Measurements from ENCODE around the gene OR2AG1.
A peak's percentile ranks its signal among the peaks of the same experiment; 100 is the strongest.

The OR2AG1 gene

GRCh38 chr11:6745465-6746015 is 37.3 kb upstream of the OR2AG1 start:
- Histone ChIP-seq H3K27me3 (ENCODE audit: insufficient read depth, poor library complexity, severe bottlenecking) (no peaks in the 10 kb centered on the region), H3K4me3 (replicated peaks; ENCODE audit: insufficient read depth, low read length) (no peak overlapping the region), H3K27ac (replicated peaks) (peak overlapping the region; percentile 51)
- peak; percentile 16 to 38 for DNase-seq (ENCODE audit: low read depth in 1 of 2, low spot score in 1 of 2)
- TF ChIP-seq POLR2AphosphoS5 (IDR thresholded peaks at IDR 0.05; ENCODE audit: low read depth) (no peak), GABPA (IDR thresholded peaks at IDR 0.05; ENCODE audit: low read depth) (no peak), SPI1 (IDR thresholded peaks at IDR 0.05; ENCODE audit: borderline replicate concordance, low read depth) (no peak), REST (IDR thresholded peaks at IDR 0.05; ENCODE audit: insufficient replicate concordance, low read depth) (no peak)
- TF ChIP-seq, protein P1, sequence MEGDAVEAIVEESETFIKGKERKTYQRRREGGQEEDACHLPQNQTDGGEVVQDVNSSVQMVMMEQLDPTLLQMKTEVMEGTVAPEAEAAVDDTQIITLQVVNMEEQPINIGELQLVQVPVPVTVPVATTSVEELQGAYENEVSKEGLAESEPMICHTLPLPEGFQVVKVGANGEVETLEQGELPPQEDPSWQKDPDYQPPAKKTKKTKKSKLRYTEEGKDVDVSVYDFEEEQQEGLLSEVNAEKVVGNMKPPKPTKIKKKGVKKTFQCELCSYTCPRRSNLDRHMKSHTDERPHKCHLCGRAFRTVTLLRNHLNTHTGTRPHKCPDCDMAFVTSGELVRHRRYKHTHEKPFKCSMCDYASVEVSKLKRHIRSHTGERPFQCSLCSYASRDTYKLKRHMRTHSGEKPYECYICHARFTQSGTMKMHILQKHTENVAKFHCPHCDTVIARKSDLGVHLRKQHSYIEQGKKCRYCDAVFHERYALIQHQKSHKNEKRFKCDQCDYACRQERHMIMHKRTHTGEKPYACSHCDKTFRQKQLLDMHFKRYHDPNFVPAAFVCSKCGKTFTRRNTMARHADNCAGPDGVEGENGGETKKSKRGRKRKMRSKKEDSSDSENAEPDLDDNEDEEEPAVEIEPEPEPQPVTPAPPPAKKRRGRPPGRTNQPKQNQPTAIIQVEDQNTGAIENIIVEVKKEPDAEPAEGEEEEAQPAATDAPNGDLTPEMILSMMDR (IDR thresholded peaks at IDR 0.05; ENCODE audit: insufficient read depth, low read length): no peak

GRCh38 chr11:6746086-6746618 is 36.7 kb upstream of the OR2AG1 start:
- Histone ChIP-seq H3K4me3 (replicated peaks; ENCODE audit: insufficient read depth, low read length) (peak overlapping the region; percentile 8), H3K27me3 (ENCODE audit: insufficient read depth, poor library complexity, severe bottlenecking) (no peaks in the 10 kb centered on the region), H3K27ac (replicated peaks) (peak overlapping the region; percentile 51)
- peak in 1 of 2 experiments; percentile 25 for DNase-seq (ENCODE audit: low read depth in 1 of 2, low spot score in 1 of 2)
- TF ChIP-seq, protein P1 (IDR thresholded peaks at IDR 0.05; ENCODE audit: insufficient read depth, low read length): no peak
- TF ChIP-seq GABPA (IDR thresholded peaks at IDR 0.05; ENCODE audit: low read depth): no peak
- TF ChIP-seq REST (IDR thresholded peaks at IDR 0.05; ENCODE audit: insufficient replicate concordance, low read depth): no peak
- TF ChIP-seq POLR2AphosphoS5 (IDR thresholded peaks at IDR 0.05; ENCODE audit: low read depth): no peak
- no peak for TF ChIP-seq SPI1 (IDR thresholded peaks at IDR 0.05; ENCODE audit: borderline replicate concordance, low read depth)

DNA sequence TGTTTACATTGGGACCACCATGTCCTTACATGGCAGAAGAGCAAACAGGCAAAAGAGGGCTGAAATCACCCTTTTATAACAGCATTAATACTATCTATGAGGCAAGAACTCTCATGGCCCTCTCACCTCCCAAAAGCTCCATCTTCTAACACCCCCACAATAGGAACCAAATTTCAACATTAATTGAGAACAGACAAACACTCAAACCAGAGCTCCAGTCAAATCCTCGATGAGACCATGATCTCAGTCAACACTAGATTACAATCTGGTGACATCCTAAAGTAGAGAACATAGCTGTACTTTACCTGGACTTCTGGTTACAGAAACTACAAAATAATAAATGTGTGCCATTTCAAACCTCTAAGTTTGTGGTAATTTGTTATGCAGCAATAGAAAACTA is 36.2 kb upstream of the OR2AG1 start:
- TF ChIP-seq SPI1 (IDR thresholded peaks at IDR 0.05; ENCODE audit: borderline replicate concordance, low read depth) (no peak), POLR2AphosphoS5 (IDR thresholded peaks at IDR 0.05; ENCODE audit: low read depth) (no peak), GABPA (IDR thresholded peaks at IDR 0.05; ENCODE audit: low read depth) (no peak), REST (IDR thresholded peaks at IDR 0.05; ENCODE audit: insufficient replicate concordance, low read depth) (no peak)
- TF ChIP-seq, protein P1 (IDR thresholded peaks at IDR 0.05; ENCODE audit: insufficient read depth, low read length): no peak
- Histone ChIP-seq H3K4me3 (replicated peaks; ENCODE audit: insufficient read depth, low read length) (no peak overlapping the region), H3K27ac (replicated peaks) (peak overlapping the region; percentile 51), H3K27me3 (ENCODE audit: insufficient read depth, poor library complexity, severe bottlenecking) (no peaks in the 10 kb centered on the region)
- no peak for DNase-seq (ENCODE audit: low read depth in 1 of 2, low spot score in 1 of 2)
